A673 (cell line): ENCODE results near the gene FOXN3. TPM values are rescaled to one million over a fixed set of nuclear protein-coding genes. Genes with fewer than 3 reads are reported as not detected.

Source experiments
- BruUV-seq: library from RNA; stranded (reverse); fragments of 400-500 nt; replicated peaks from 2 replicates; lab custom pipeline; 2021; lab: Mats Ljungman, UMichigan
- CTCF ChIA-PET: fragments of 300-600 bp; sonication (Branson Sonifier 250); formaldehyde crosslinking; loops from one replicate; lab custom pipeline; 2022; ENCODE audit warnings: antibody characterized with exemption; lab: Charles Lee
- POLR2A ChIA-PET: fragments of 300-600 bp; sonication (Branson Sonifier 250); formaldehyde crosslinking; loops from one replicate; lab custom pipeline; 2022; ENCODE audit warnings: antibody characterized with exemption; ENCODE audit not compliant: low non-redundant PET; lab: Charles Lee
- DNase-seq: peaks from one replicate; pipeline ENCODE4 v3.0.0-alpha.2; 2015; ENCODE audit warnings: low spot score
- H3K27ac ChIP-seq: fragments of 200-600 bp; sonication (generic); 2 replicates; pipeline ENCODE4 v1.5.1; 2016; ENCODE audit warnings: mixed run types, low read depth, mild to moderate bottlenecking, mixed read lengths, antibody characterized with exemption, low read length; ENCODE audit not compliant: poor library complexity, severe bottlenecking
- H3K27me3 ChIP-seq: fragments of 200-600 bp; sonication (generic); replicated peaks from 2 replicates; pipeline ENCODE4 v1.6.1; 2017; ENCODE audit warnings: mixed run types, low read depth, mild to moderate bottlenecking, mixed read lengths, antibody characterized with exemption, low read length; ENCODE audit not compliant: insufficient read depth, poor library complexity
- H3K36me3 ChIP-seq: fragments of 200-600 bp; sonication (generic); 2 replicates; pipeline ENCODE4 v1.6.1; 2016; ENCODE audit warnings: mixed run types, mild to moderate bottlenecking, mixed read lengths, antibody characterized with exemption, low read length; ENCODE audit not compliant: insufficient read depth, poor library complexity, severe bottlenecking
- H3K4me1 ChIP-seq: fragments of 200-600 bp; sonication (generic); 2 replicates; pipeline ENCODE4 v1.6.1; 2017; ENCODE audit warnings: mixed run types, mild to moderate bottlenecking, mixed read lengths, antibody characterized with exemption, low read length; ENCODE audit not compliant: insufficient read depth, poor library complexity, severe bottlenecking
- H3K4me3 ChIP-seq: fragments of 200-600 bp; sonication (generic); 2 replicates; pipeline ENCODE4 v1.5.1; 2016; ENCODE audit warnings: low read depth, mixed run types, mild to moderate bottlenecking, mixed read lengths, low read length; ENCODE audit not compliant: poor library complexity, severe bottlenecking
- H3K9me3 ChIP-seq: fragments of 200-600 bp; sonication (generic); 2 replicates; pipeline ENCODE4 v1.6.1; 2016; ENCODE audit warnings: mixed run types, low read depth, mild to moderate bottlenecking, mixed read lengths, antibody characterized with exemption, low read length; ENCODE audit not compliant: poor library complexity, severe bottlenecking
- CTCF ChIP-seq: fragments of 300-800, 200-600 bp; sonication (generic); conservative IDR thresholded peaks from 2 replicates; pipeline ENCODE4 v1.5.1; 2017; ENCODE audit warnings: low read depth, mild to moderate bottlenecking, antibody characterized with exemption, low read length, moderate library complexity, mixed read lengths
- EZH2 ChIP-seq: fragments of 200-600 bp; sonication (generic); IDR thresholded peaks from 2 replicates; pipeline ENCODE4 v1.6.1; 2017; ENCODE audit warnings: borderline replicate concordance, low read depth, mild to moderate bottlenecking, mixed read lengths, antibody characterized with exemption, low read length; ENCODE audit not compliant: poor library complexity, severe bottlenecking
- intact Hi-C: fragments of 100-400 bp; cut with micrococcal nuclease; formaldehyde crosslinking; loops from one replicate; pipeline ENCODE4 v1.10.0; 2022; ENCODE audit not compliant: unreplicated experiment
- total RNA-seq: library from RNA; stranded (reverse); gene quantifications from 2 replicates; pipeline ENCODE4 v1.2.3, GENCODE V29; 2021

Gene FOXN3
- total RNA-seq, 1 experiment from 2014 or later = 15.3 TPM

GRCh38 chr14:89325959-89326358 is 91.1 kb downstream of the FOXN3 start:
- H3K9me3 ChIP-seq = no peaks in the 10 kb centered on the region
- no peaks in the 10 kb centered on the region for H3K27me3 ChIP-seq
- CTCF ChIA-PET = no interaction called here
- no TSS peak for BruUV-seq
- TF ChIP-seq CTCF (no peak), EZH2 (no peak)
- intact Hi-C loops = no loop called here
- no peak overlapping the region for H3K27ac ChIP-seq
- POLR2A ChIA-PET = no interaction called here
- no peaks in the 10 kb centered on the region for H3K4me1 ChIP-seq
- no peak overlapping the region for H3K4me3 ChIP-seq
- no peaks in the 10 kb centered on the region for H3K36me3 ChIP-seq
- DNase-seq = no peak

GRCh38 chr14:89325299-89325883 is 91.6 kb downstream of the FOXN3 start:
- ChIA-PET CTCF (no interaction called here), POLR2A (no interaction called here)
- TF ChIP-seq EZH2 = no peak
- no peak for TF ChIP-seq CTCF
- Histone ChIP-seq H3K27me3 (no peaks in the 10 kb centered on the region), H3K9me3 (no peaks in the 10 kb centered on the region), H3K4me1 (no peaks in the 10 kb centered on the region), H3K27ac (no peak overlapping the region), H3K4me3 (no peak overlapping the region), H3K36me3 (no peaks in the 10 kb centered on the region)
- no TSS peak for BruUV-seq
- no peak for DNase-seq
- intact Hi-C loops = no loop called here

GRCh38 chr14:89324501-89325298 is 92.3 kb downstream of the FOXN3 start:
- ChIA-PET POLR2A (no interaction called here), CTCF (no interaction called here)
- Histone ChIP-seq H3K36me3 (no peaks in the 10 kb centered on the region), H3K9me3 (no peaks in the 10 kb centered on the region), H3K27ac (no peak overlapping the region), H3K4me1 (no peaks in the 10 kb centered on the region), H3K4me3 (no peak overlapping the region), H3K27me3 (no peaks in the 10 kb centered on the region)
- no peak for TF ChIP-seq EZH2
- no peak for TF ChIP-seq CTCF
- BruUV-seq = no TSS peak
- no peak for DNase-seq
- intact Hi-C loops = no loop called here
